Upper lobe of left lung (tissue), 4 donors: ENCODE data around the gene FAT1.

Source experiments
- EP300 ChIP-seq, 4 donors: sonication (generic); formaldehyde crosslinking; IDR thresholded peaks; one replicate each; pipeline ENCODE4 v1.5.1; 2017; ENCODE audit warnings: antibody characterized with exemption in 4 of 4, control low read depth in 2 of 4
- POLR2A ChIP-seq, 4 donors: fragments of 450-650 bp; IDR thresholded peaks; one replicate each; pipeline ENCODE4 v1.5.1; 2016 to 2017; ENCODE audit warnings: antibody characterized with exemption in 4 of 4, mild to moderate bottlenecking in 2 of 4
- POLR2AphosphoS5 ChIP-seq, 2 donors: sonication (generic); formaldehyde crosslinking; IDR thresholded peaks; one replicate each; pipeline ENCODE4 v1.5.1; 2017; ENCODE audit warnings: antibody characterized with exemption in 2 of 2
- TF ChIP-seq, protein P1 (sequence below), 6 experiments: fragments of 450-650 bp in 4 of 6; fragments of 200-600 bp in 2 of 6; sonication (generic) in 2 of 6; IDR thresholded peaks; one replicate each; pipeline ENCODE4 v1.5.1; 2016 to 2019; ENCODE audit warnings: antibody characterized with exemption in 6 of 6

DNA sequence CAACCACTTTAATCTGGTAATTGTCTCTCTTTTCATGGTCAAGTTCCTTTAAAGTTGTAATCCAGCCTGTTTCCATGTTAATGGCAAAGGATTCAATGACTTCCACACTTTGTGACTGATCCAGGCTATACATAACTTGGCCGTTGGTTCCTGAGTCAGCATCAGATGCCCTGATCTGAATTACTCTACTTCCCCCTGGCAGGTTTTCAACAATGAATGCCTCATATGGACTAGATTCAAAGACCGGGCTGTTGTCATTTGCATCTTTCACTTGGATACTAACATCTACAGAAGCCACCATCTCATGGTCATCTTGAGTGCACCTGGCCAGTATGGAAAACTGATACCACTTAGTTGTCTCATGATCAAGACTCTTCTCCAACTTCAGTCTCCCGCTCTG is 105.7 kb downstream of the FAT1 start:
- TF ChIP-seq, protein P1, sequence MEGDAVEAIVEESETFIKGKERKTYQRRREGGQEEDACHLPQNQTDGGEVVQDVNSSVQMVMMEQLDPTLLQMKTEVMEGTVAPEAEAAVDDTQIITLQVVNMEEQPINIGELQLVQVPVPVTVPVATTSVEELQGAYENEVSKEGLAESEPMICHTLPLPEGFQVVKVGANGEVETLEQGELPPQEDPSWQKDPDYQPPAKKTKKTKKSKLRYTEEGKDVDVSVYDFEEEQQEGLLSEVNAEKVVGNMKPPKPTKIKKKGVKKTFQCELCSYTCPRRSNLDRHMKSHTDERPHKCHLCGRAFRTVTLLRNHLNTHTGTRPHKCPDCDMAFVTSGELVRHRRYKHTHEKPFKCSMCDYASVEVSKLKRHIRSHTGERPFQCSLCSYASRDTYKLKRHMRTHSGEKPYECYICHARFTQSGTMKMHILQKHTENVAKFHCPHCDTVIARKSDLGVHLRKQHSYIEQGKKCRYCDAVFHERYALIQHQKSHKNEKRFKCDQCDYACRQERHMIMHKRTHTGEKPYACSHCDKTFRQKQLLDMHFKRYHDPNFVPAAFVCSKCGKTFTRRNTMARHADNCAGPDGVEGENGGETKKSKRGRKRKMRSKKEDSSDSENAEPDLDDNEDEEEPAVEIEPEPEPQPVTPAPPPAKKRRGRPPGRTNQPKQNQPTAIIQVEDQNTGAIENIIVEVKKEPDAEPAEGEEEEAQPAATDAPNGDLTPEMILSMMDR (IDR thresholded peaks at IDR 0.05): no peak
- TF ChIP-seq POLR2AphosphoS5 (IDR thresholded peaks at IDR 0.05) (no peak), POLR2A (IDR thresholded peaks at IDR 0.05) (no peak), EP300 (IDR thresholded peaks at IDR 0.05) (no peak)
